Measurements from ENCODE around the gene TBCCD1.

GRCh38 chr3:186577521-186577920 lies 10.4 kb upstream of the TBCCD1 start:
- TF ChIP-seq CTCF (conservative IDR thresholded peaks at IDR 0.05; ENCODE audit: low read depth, low read length), result no peak
- no peak for TF ChIP-seq EZH2 (IDR thresholded peaks at IDR 0.05; ENCODE audit: borderline replicate concordance, low read depth, low read length, poor library complexity, severe bottlenecking)

Measured in A673 (cell line).